Right lobe of liver (tissue), 4 donors: ENCODE measurements around the gene FEN1.

Experiments used
- POLR2A ChIP-seq: fragments of 450-650 bp; IDR thresholded peaks from one replicate; pipeline ENCODE4 v1.6.1; 2017; ENCODE audit warnings: antibody characterized with exemption, mild to moderate bottlenecking
- TF ChIP-seq, protein P1 (sequence below), 4 donors: fragments of 200-600 bp in 3 of 4; fragments of 450-650 bp in 1 of 4; IDR thresholded peaks; one replicate each; pipeline versions ENCODE4 v1.5.1 to v1.8.0; 2016 to 2022; ENCODE audit warnings: antibody characterized with exemption in 4 of 4, mild to moderate bottlenecking in 2 of 4
- donor health status: DM: no; HTN: no; CAD: no.
- donor health status: DM: no; HTN: no; CAD: no.
- donor health status: DM: no; HTN: yes; CAD: no.

DNA sequence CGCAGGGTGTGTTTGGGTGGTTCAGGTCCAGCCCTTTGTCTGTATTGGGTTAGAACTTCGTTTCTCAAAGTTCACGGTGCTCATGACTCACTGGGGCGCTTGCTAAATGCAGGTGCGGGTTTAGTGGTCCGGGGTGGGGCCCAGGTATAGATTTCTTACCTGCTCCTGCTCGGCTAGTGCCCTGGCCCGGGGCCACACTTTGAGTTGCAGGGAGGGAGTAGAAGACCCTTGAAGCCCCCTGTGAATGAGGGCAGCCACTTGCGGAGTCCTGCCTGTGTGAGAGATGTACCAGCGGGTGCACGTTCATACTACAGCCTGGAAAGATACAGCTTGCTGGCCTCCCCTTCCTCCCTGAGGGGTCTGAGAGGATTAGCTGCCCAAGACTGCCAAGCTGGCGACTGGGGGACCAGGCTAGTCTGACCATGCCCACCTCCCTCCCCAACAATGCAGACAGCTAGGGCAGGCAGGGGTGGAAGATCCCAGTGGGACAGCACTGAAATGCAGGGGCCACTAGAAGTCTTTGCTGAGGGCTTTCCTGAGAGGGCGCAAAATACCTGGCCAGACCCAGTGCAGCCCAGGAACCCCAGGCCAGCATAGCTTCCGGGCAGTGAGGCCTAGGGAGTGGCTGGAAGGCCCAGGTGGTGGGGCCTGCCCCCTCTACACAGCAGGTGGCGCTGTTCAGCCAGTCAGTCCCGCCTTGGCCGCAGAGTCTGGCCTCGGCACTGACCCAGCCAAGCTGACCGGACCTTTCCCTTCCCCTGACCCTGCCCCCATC lies 45.3 kb upstream of the FEN1 start:
- TF ChIP-seq, protein P1, sequence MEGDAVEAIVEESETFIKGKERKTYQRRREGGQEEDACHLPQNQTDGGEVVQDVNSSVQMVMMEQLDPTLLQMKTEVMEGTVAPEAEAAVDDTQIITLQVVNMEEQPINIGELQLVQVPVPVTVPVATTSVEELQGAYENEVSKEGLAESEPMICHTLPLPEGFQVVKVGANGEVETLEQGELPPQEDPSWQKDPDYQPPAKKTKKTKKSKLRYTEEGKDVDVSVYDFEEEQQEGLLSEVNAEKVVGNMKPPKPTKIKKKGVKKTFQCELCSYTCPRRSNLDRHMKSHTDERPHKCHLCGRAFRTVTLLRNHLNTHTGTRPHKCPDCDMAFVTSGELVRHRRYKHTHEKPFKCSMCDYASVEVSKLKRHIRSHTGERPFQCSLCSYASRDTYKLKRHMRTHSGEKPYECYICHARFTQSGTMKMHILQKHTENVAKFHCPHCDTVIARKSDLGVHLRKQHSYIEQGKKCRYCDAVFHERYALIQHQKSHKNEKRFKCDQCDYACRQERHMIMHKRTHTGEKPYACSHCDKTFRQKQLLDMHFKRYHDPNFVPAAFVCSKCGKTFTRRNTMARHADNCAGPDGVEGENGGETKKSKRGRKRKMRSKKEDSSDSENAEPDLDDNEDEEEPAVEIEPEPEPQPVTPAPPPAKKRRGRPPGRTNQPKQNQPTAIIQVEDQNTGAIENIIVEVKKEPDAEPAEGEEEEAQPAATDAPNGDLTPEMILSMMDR (IDR thresholded peaks at IDR 0.05) = peak; percentile 92 to 96 (median 95)
- TF ChIP-seq POLR2A = no peak
